Measurements from ENCODE around the gene TNPO3.

DNA sequence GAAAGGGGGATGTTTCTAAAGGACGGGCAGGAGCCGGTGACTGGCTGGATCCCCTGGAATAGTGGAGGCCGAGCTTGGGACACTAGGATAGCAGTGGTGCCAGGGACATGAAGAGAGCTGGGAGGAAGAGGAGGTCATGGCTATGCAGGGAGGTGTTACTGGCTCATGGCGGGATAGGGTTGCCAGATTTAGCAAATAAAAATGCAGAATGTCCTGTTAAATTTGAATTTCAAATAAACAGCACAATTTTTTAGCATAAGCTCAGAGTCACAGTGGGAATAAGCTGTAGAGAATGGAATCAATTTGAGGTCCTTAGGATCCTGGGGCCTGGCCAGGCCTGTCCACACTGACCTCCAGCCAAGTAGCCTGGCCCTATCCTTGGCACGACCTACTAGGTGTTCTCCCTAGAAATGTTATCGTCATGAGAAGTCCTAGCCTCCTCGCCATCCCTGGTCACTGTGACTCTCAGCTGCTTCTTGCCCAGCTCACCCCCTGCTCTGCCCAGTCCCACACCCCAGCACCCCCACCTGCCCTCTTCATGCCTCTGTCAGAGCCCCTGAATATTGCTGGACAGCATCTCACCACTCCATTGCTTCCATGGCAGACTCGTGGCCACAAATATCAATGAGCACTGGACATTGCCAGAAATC is 136.8 kb downstream of the TNPO3 start:
- TF ChIP-seq, protein P1, sequence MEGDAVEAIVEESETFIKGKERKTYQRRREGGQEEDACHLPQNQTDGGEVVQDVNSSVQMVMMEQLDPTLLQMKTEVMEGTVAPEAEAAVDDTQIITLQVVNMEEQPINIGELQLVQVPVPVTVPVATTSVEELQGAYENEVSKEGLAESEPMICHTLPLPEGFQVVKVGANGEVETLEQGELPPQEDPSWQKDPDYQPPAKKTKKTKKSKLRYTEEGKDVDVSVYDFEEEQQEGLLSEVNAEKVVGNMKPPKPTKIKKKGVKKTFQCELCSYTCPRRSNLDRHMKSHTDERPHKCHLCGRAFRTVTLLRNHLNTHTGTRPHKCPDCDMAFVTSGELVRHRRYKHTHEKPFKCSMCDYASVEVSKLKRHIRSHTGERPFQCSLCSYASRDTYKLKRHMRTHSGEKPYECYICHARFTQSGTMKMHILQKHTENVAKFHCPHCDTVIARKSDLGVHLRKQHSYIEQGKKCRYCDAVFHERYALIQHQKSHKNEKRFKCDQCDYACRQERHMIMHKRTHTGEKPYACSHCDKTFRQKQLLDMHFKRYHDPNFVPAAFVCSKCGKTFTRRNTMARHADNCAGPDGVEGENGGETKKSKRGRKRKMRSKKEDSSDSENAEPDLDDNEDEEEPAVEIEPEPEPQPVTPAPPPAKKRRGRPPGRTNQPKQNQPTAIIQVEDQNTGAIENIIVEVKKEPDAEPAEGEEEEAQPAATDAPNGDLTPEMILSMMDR (IDR thresholded peaks at IDR 0.05): no peak
- no peak for TF ChIP-seq POLR2A (IDR thresholded peaks at IDR 0.05)

Data from right lobe of liver (tissue), 4 donors.